Stimulated activated CD4-positive, alpha-beta T cell treated with anti-CD3 and anti-CD28 coated beads, Interleukin-12 subunit alpha, Interleukin-12 subunit beta, amount 100 ng/mL, for 24 hours (primary cell): ENCODE measurements around the gene LEFTY1.
A peak's percentile ranks its signal among the peaks of the same experiment; 100 is the strongest.

Source experiments
- DNase-seq, 2 experiments: peaks; one replicate each; pipeline ENCODE4 v3.0.0-alpha.2; 2020; ENCODE audit warnings: low read depth in 2 of 2

LEFTY1 gene

GRCh38 chr1:225915538-225915991 is 26.6 kb upstream of the LEFTY1 start:
- DNase-seq = no peak

DNA sequence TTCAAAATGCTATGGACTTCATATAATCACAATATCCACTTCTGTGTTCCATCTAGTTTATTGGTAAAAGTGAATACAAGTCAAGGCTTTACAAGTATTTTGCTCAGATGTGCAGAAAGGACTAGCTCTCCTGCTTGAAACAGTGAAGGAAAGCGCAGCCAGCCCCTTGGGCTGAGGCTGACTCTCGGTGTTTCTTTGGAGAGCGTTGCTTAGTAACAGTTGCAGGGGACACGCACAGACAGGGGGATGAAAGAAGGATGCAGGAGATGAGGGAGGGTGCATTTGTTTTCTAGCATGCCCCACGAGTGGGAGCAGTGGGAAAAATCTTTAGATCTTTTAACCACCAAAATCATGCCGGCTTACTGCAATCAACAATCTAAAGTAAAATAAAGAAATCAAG is 26.0 kb upstream of the LEFTY1 start:
- no peak for DNase-seq

- DNase-seq = no peak
Observed at GRCh38 chr1:225914391-225914790, 25.4 kb upstream of the LEFTY1 start.

DNA sequence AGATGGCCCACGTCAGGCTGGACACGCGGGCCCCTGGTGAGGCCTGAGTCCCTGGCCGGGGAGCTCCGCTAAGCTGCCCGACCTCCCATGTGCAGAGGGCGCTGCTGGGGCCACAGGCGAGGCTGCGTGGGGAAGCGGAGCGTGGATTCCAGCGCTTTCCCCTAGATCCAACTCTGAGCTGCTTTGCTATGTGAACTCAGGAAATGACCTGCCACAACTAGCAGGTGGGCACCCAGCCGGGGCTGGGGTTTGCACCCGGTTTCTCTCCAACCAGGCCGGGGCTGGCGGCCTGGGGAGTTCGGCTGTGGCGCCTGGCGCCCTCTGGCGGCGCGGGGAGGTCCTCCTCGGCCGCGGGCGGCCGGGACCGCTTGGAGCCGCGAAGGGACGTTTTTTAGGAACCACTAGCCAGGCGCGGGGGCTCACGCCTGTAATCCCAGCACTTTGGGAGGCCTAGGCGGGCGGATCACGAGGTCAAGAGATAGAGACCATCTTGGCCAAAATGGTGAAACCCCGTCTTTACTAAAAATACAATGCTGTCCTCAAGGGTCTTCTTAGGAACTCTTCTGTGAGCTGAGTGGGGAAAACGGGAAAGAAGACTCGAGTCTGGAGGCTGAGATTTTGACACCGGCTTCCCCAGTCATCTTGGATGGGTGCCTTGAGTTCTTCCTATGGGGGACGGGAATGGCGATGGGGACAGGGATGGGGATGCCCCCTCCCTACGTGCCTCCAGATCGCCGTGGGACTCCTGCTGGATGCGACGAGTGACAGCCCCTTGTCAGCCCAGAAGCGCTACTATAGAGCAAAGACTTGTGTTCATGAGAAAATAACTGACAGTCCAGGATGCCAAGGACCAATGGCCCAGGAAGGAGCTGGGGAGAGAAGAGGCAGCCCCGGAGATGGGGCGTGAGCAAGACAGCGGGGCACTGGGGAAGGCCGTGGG is 22.5 kb upstream of the LEFTY1 start:
- peak; percentile 42 to 59 for DNase-seq

GRCh38 chr1:225909477-225909876 is 20.5 kb upstream of the LEFTY1 start:
- no peak for DNase-seq

DNA sequence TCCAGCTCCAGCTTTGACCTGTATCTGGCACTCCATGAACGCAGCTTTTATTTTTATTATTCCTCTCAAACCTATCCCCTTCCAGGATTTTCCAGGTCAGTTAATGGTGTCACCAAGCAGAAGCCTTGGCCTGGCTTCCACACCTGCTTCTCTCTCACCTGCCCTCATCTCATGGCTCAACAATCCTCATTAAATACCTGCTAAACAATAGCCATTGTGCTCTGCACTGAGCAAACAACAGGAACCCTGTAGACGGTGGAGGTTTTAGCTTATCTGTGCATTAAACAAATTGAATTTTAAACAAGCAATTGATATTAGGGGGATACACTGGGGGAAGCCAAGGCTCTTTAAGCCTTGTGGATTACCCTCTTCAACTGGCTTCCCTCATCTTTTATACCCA is 19.8 kb upstream of the LEFTY1 start:
- DNase-seq = no peak

DNA sequence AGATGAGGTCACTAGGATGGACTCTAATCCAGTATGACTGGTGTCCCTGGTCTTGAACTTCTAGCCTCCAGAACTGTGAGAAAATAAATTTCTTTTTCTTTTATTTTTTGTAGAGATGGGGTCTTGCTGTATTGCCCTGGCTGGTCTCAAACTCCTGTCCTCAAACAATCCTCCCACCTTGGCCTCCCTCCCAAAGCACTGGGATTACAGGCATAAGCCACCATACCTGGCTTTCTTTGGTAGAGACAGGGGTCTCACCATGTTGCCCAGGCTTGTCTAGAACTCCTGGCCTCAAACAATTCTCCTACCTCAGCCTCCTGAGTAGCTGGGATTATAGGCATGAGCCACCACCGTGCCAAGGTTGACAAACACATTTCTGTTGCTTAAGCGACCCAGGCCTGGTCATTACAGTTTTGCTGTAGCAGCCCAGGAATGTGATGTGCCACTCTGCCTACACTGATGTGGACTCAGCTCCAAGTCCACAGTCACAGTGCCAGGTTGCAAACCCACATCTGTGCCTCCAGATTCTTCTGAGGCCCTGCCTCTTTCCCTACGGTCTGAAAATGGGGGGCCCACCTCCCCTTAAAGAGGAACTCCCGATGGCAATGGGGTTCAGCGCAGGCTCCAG is 19.2 kb upstream of the LEFTY1 start:
- no peak for DNase-seq

DNA sequence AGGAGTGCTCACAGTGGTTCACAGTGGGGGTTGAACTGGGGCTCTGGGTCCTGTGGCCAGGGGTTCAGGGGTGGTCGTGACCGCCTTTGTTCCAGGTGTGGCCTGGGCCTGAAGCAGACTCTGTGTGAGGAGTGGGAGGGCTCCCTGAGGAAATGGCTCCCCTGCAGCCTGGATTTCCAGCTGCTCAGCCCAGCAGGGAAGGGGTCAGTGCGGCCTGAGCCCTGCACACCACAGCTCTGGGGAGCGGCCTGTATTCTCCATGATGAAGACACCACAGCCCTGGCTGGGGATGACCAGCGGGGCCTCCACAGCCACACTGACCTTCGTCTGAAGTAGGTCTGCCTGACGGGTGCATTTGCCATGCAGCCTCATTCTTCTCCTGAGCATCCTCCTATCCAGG is 18.4 kb upstream of the LEFTY1 start:
- no peak for DNase-seq

GRCh38 chr1:225906467-225906866 is 17.5 kb upstream of the LEFTY1 start:
- no peak for DNase-seq

- no peak for DNase-seq
Observed at GRCh38 chr1:225903623-225904022, 14.7 kb upstream of the LEFTY1 start.

- DNase-seq = no peak
Observed at GRCh38 chr1:225899044-225899925, 10.3 kb upstream of the LEFTY1 start.

GRCh38 chr1:225897595-225898514 is 8.9 kb upstream of the LEFTY1 start:
- DNase-seq = no peak

- DNase-seq = peak; percentile 33 to 49
Observed at GRCh38 chr1:225896937-225897549, 8.1 kb upstream of the LEFTY1 start.

DNA sequence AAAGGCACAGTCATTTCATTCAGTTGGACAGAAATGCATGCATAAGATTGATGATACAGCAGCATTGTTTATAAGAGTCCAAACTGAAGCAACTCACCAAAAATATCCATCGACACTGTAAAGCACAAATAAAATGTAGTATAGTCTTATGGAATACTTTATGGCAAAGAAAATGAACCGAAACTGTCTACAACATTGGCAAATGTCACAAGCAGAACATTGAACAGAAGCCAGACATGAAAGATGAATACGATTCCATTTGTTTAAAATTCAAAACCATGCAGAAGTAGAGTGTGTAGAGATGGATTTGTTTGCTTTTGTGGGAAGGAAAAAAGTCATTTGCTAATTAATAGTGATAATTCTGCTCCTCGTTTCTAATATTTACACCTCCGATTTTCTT is 7.5 kb upstream of the LEFTY1 start:
- DNase-seq = no peak

DNA sequence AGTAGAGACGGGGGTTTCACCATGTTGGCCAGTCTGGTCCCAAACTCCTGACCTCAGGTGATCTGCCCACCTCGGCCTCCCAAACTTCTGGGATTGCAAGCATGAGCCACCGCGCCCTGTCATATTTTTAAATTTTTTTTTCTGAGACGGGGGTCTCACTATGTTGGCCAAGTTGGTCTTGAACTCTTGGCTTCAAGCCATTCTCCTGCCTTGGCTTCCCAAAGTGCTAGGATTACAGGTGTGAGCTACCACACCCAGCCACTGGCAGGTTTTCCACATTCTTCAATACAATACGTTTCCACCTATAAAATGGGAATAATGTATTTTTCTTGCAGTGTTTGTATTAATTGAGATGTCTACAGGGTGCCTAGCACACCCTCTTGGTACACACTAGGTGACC is 3.4 kb upstream of the LEFTY1 start:
- DNase-seq = no peak

GRCh38 chr1:225891229-225891972 is 2.5 kb upstream of the LEFTY1 start:
- DNase-seq = no peak

DNA sequence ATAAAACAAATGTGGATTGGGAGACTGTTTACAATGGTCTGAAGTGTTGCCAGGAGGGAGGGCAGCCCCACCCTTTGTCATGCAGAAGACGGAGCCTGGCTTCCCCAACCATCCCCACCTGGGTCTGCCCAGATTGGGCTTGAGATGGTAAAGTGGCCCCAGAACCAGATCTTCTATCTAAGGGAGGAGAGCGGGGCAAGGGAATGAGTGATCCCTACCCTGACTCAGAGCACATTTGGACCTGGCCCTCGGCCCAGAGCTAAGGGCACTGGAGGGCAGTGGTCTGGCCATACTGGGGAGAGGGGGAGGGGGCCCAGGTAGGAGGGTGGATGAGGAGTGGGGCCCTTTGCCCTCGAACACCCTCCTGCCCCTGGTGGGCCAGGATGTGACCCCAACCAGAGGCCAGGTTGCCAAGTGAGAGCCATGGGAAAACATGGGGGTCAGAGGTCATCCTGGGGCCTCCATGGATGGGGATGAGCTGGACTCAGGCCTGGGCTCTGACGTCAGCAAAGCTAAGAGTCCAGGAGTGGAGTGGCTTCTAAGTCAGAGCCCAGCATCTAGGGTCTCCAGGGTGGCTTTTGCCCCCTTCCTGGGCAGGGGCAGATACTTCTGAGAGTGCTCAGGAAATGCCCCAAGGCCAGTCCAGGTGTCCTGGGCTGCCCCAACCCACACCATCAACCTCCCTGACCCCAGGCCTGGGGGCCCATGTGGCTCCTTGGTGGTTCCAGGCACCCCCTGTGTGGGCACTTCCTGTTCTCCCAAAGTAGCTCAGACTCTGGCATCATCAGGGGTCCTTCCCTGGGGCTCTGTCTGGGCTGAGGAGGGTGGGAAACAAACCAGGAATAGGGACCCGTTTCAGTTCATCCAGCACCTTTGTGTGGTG is 1.6 kb upstream of the LEFTY1 start:
- DNase-seq = no peak

- no peak for DNase-seq
Observed at GRCh38 chr1:225889743-225890142, 797 bp upstream of the LEFTY1 start.
